ENCODE data around the gene ZNF536.

The ZNF536 gene

GRCh38 chr19:30385174-30385573 is 13.0 kb downstream of the ZNF536 start:
- TF ChIP-seq CTCF (IDR thresholded peaks at IDR 0.05): no peak
- no peak for TF ChIP-seq ZFX (IDR thresholded peaks at IDR 0.05; ENCODE audit: borderline replicate concordance)
- no peak overlapping the region for H3K27ac ChIP-seq

GRCh38 chr19:30385666-30386065 is 13.5 kb downstream of the ZNF536 start:
- no peak for TF ChIP-seq CTCF (IDR thresholded peaks at IDR 0.05)
- TF ChIP-seq ZFX (IDR thresholded peaks at IDR 0.05; ENCODE audit: borderline replicate concordance): no peak
- no peak overlapping the region for H3K27ac ChIP-seq

GRCh38 chr19:30386551-30387143 is 14.5 kb downstream of the ZNF536 start:
- TF ChIP-seq CTCF (IDR thresholded peaks at IDR 0.05) (no peak), ZFX (IDR thresholded peaks at IDR 0.05; ENCODE audit: borderline replicate concordance) (no peak)
- H3K27ac ChIP-seq: no peak overlapping the region

GRCh38 chr19:30387311-30388115 is 15.3 kb downstream of the ZNF536 start:
- TF ChIP-seq CTCF (IDR thresholded peaks at IDR 0.05): no peak
- TF ChIP-seq ZFX (IDR thresholded peaks at IDR 0.05; ENCODE audit: borderline replicate concordance): no peak
- H3K27ac ChIP-seq: no peak overlapping the region

- no peak overlapping the region for H3K27ac ChIP-seq
- TF ChIP-seq ZFX (IDR thresholded peaks at IDR 0.05; ENCODE audit: borderline replicate concordance) (no peak), CTCF (IDR thresholded peaks at IDR 0.05) (no peak)
These were observed 16.1 kb downstream of the ZNF536 start for GRCh38 chr19:30388327-30388726.

GRCh38 chr19:30388819-30389218 is 16.6 kb downstream of the ZNF536 start:
- TF ChIP-seq ZFX (IDR thresholded peaks at IDR 0.05; ENCODE audit: borderline replicate concordance): no peak
- TF ChIP-seq CTCF (IDR thresholded peaks at IDR 0.05): no peak
- no peak overlapping the region for H3K27ac ChIP-seq

- TF ChIP-seq ZFX (IDR thresholded peaks at IDR 0.05; ENCODE audit: borderline replicate concordance): no peak
- no peak for TF ChIP-seq CTCF (IDR thresholded peaks at IDR 0.05)
- H3K27ac ChIP-seq: no peak overlapping the region
These were observed 18.3 kb downstream of the ZNF536 start for GRCh38 chr19:30390356-30390988.
